Smooth muscle cell of the brain vasculature (primary cell): ENCODE results near the gene HBM.
"Not testable (repeated sequence)": the region's sequence is repeated elsewhere in the genome, so short reads cannot be mapped to it uniquely, and the experiment has no call there.

Experiments
- DNase-seq: peaks from one replicate; pipeline ENCODE4 v3.0.0-alpha.2; 2012; ENCODE audit warnings: low read depth, low spot score

Gene HBM

DNA sequence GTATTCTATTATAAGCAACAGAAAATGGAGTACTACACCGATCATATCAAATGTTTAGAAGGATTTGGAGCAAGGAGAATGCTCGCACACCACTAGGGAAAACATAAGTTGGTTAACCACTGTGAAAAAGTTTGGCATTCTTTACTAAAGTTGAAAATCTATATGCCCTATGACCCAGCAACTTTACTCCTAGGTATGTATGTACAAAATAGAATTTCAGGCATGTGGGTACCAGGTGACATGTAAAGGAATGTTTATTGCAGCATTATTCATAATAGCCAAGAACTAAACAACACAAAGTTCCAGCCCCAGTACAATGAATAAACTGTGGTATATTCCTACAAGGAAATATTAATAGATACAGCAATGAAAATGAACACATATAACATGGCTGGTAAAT lies 19.1 kb upstream of the HBM start:
- DNase-seq: no peak

GRCh38 chr16:149024-149660 lies 16.6 kb upstream of the HBM start:
- DNase-seq: peak; percentile 17

GRCh38 chr16:152141-153128 lies 13.3 kb upstream of the HBM start, which contains the start of gene HBZ:
TSS of gene HBZ (plus strand) at chr16:152644. CDS start at chr16:152910, 266 bp downstream.
- DNase-seq: no peak

DNA sequence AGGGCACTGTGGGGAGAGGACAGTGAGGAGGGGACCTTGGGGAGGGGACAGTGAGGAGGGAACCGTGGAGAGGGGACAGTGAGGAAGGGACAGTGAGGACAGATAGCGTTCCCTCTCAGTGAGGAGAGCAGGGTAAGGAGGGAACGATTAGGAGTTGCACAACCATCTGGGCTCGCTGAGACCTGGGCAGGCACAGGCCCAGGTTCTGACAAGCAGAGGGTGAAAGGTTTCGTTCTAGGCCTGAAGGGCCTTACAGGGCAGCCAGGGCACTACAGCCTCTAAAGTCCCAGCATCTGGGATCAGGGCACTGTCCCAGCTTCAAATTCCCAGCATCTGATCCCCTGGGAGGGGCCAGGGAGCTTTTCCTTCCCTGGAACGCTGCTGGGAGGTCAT lies 12.7 kb upstream of the HBM start:
- DNase-seq: not testable (repeated sequence)

- not testable (repeated sequence) for DNase-seq
These were observed 12.1 kb upstream of the HBM start for GRCh38 chr16:153550-154216.

DNA sequence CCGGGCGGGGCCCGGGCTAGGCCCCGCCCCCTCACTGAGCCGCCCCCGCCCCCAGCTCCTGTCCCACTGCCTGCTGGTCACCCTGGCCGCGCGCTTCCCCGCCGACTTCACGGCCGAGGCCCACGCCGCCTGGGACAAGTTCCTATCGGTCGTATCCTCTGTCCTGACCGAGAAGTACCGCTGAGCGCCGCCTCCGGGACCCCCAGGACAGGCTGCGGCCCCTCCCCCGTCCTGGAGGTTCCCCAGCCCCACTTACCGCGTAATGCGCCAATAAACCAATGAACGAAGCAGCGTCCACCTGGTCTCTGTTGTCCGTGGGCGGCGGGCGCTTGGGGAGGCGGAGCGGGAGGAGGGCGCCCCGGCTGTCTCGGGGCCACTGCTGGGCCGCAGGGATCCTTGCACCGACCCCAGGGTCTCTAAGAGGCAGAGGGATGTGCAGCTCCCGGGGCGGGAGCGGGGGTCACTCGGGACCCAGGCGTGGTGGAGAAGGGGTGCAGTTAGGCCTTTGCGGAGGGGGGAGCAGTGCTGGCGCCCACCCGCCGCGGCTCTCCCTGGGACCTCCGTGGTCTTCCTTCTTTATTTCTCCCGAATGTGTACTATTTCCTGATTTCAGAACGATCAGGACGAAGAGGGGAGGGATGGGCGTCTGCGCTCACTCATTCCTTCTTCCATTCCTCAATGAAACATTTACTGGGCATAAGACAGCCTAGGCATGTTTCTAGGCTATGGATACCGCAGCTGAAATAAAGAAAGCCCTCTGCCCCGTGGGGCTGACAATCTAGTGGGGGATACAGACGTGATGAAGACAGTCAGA lies 11.4 kb upstream of the HBM start:
- DNase-seq: no peak

DNA sequence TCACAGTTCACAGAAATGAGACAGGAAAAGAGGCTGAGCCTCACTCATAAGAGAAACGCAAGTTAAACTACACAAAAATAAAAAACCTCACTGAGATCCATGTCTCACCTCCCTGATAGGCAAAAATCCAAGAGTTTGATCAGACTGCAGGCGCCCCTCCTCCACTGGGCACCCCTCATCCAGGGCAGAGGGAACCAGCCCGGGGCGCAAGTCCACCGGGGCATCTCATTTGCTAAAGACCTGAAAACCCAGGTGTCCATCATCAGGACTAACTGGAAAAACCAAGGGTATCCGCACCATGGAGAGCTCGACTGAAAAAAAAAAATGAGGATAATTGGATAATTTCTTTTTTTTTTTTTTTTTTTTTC lies 10.8 kb upstream of the HBM start:
- DNase-seq: no peak

DNA sequence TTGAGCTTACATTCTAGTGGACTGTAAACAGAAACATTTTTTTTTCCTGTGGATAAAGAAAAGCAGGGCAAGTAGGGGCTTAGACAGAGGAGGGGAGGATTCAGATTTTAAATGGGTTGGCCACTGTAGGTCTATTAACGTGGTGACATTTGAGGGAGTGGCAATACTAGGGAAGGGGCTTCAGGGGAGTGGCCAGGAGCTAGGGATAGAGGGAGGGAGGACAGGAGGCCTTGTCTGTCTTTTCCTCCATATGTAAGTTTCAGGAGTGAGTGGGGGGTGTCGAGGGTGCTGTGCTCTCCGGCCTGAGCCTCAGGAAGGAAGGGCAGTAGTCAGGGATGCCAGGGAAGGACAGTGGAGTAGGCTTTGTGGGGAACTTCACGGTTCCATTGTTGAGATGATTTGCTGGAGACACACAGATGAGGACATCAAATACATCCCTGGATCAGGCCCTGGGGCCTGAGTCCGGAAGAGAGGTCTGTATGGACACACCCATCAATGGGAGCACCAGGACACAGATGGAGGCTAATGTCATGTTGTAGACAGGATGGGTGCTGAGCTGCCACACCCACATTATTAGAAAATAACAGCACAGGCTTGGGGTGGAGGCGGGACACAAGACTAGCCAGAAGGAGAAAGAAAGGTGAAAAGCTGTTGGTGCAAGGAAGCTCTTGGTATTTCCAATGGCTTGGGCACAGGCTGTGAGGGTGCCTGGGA lies 6.5 kb upstream of the HBM start:
- no peak for DNase-seq

DNA sequence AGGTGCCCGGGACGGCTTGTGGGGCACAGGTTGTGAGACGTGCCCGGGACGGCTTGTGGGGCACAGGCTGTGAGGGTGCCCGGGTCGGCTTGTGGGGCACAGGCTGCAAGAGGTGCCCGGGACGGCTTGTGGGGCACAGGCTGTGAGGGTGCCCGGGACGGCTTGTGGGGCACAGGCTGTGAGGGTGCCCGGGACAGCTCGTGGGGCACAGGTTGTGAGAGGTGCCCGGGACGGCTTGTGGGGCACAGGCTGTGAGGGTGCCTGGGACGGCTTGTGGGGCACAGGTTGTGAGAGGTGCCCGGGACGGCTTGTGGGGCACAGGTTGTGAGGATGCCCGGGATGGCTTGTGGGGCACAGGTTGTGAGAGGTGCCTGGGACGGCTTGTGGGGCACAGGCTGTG lies 5.5 kb upstream of the HBM start:
- DNase-seq: not testable (repeated sequence)

- DNase-seq: no peak
These were observed 5.0 kb upstream of the HBM start for GRCh38 chr16:160691-161190.

- no peak for DNase-seq
These were observed 3.3 kb upstream of the HBM start for GRCh38 chr16:162271-162991.

DNA sequence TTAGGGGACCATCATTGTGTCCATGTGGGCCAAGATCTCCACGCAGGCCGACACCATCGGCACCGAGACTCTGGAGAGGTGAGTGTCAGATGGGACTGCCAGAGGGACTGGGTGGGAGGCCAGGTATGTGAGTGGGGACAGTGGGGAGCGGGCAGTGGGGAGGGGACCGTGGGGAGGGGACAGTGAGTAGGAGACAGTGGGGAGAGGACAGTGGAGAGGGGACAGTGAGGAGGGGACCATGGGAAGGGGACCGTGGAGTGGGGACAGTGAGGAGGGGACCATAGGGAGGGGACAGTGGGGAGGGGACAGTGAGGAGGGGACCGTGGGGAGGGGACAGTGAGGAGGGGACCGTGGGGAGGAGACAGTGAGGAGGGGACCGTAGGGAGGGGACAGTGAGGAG lies 2.6 kb upstream of the HBM start:
- DNase-seq: not testable (repeated sequence)

- not testable (repeated sequence) for DNase-seq
These were observed 2.1 kb upstream of the HBM start for GRCh38 chr16:163696-164095.

DNA sequence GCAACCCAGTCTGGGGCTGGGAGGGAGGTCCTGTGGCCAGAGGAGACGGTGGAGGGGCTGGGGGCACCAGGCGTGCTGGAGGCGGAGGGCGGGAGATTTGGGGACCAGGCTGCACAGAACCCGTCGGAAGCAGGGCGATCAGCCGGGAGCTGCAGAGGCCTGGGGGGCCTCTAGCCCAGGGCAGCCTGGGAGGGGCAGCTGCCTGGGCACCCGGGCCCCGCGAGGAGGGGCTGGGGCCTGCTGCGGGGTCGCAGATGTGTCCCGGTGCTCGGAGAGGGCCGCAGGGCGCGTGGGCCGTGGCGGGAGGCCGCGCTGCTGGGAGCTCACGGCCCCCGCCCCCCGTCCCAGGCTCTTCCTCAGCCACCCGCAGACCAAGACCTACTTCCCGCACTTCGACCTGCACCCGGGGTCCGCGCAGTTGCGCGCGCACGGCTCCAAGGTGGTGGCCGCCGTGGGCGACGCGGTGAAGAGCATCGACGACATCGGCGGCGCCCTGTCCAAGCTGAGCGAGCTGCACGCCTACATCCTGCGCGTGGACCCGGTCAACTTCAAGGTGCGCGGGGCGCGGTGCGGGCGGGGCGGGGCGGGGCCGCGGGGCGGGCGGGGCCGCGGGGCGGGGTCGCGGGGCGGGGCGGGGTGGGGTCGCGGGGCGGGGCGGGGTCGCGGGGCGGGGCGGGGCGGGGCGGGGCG lies 1.5 kb upstream of the HBM start:
- not testable (repeated sequence) for DNase-seq

DNA sequence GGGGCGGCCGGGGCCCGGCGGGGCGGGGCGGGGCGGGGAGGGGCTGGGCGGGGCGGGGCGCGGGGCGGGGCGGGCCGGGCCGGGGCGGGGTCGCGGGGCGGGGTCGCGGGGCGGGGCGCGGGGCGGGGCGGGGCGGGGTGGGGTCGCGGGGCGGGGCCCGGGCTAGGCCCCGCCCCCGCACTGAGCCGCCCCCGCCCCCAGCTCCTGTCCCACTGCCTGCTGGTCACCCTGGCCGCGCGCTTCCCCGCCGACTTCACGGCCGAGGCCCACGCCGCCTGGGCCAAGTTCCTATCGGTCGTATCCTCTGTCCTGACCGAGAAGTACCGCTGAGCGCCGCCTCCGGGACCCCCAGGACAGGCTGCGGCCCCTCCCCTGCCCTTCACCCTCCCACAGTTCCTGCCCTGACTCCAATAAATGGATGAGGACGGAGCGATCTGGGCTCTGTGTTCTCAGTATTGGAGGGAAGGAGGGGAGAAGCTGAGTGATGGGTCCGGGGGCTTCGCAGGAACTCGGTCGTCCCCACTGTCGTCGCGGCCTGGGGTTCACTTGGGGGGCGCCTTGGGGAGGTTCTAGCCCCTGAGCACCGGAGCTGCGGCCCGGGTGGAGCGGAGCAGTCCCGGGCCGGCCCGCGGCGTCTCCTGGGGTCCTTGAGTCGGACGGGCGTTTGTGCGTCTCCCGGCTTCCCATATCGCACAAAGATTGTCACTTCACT lies 795 bp upstream of the HBM start:
- DNase-seq: no peak

- no peak for DNase-seq
These were observed 770 bp downstream of the HBM start for GRCh38 chr16:166375-167121.

- no peak for DNase-seq
These were observed 1.4 kb downstream of the HBM start for GRCh38 chr16:167122-167690.

- no peak for DNase-seq
These were observed 2.6 kb downstream of the HBM start for GRCh38 chr16:168424-168823.
